Measurements from ENCODE around the gene PRKCH.
"Not testable (repeated sequence)": the region's sequence is repeated elsewhere in the genome, so short reads cannot be mapped to it uniquely, and the experiment has no call there.

PRKCH gene

DNA sequence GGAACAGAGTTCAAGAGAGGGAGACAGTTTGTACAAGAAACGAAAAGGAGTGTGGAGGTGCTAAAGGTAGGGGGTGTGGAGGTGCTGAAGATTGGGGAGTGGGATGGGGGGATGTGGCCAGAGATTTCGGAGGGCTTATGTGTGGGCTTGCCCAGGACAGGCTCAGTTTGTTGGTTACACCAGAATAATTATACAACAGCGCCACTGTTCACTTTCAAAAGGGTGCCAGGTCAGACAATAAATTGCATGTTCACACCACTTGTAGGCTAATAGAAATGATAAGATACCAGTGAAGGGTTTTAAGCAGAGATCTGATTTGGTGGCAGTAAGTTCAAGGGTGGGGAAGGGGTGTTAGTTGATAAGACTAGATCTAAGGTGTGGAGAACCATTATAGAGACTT lies 75.3 kb downstream of the PRKCH start:
- DNase-seq = no peak

DNA sequence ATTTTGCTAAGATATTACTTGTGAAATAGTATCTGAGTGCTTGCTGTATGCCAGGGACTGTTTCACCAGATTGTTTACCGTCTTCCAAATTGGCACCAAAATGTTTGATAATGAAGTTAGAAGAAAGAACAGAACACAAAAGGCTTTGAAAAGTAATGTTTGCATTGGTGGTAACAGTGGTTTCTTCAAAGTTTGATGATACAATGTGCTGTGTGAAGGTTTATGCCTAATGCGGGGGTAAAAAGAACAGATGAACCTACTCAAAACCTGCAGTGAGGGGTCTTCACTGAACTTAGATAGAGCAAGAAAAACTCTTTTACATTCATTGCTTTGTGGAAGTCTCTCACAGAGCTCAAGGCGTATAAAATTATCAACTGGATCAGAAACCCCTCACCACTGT lies 76.2 kb downstream of the PRKCH start:
- DNase-seq = no peak

DNA sequence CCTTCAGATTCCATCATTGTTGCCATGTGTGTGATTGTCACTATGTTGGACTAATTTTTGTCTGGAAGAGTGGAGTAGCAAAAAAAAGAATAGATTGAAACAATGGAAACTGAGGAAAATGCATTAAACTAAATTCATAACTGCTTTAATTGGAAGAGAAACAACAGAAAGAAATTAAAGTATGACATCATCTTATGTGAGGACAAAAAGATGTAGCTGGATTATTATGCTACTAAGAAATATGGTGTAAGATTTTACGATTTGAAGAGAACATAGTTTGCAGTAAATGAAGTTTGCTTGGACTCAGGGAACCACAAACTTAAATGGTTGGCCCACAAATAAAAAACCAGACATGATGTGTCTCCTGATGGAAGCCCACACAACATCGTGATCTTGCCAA lies 76.8 kb downstream of the PRKCH start:
- no peak for DNase-seq

DNA sequence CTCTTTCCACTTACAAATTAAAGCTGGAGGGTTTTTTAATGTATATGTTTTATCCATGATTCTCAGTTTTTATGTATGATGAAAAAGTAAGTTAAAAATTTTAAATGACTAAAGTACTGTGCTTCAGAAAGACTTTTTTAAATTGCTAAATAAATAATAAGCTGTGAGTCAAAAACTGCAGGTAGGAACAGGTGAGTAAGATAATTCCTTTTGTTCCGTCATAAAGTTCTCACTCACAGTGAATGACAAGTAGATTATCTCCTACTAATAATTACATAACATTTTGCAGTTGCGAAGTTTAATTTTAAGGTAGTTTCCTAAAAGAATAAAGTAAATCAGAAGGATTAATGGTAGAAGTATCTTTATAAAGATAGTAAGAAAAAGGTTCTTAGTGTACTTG lies 78.0 kb downstream of the PRKCH start:
- DNase-seq = no peak

DNA sequence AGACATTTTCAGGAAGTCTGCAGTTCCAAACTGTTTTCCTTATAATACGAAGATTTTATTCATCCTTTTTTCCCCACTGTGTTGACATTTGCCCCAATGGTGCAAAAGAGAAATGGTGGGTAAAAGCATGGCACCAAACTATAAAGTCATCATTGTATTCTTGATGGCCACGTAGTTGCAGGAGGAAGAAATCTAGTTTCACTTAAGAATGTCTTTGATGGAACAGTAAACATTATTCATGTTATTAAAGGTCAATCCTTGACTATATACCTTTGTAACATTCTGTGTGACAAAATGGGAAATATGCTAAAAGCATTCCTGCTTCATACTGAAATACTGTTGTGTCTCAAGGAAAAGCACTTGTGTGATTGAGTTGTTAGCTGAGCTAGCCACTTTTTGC lies 80.1 kb downstream of the PRKCH start:
- DNase-seq = no peak

DNA sequence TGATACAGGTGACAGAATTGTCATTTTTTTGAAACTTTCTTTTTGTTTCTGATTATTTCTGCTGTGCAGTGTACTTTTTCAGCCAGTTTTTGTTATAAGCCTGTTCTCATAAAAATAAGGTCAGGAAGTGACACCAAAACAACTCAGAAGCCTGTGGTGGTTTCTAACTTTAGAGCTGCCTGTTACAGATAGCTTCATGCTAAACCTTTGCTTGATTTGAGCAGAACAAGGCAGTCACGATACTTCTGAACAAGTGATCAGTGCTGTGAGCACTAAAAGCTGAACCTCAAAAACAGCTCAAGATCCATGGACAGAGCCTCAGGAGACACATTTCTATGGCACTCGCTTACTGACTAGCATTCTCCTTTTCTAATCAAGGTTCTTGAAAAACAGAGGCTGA lies 82.0 kb downstream of the PRKCH start:
- no peak for DNase-seq

DNA sequence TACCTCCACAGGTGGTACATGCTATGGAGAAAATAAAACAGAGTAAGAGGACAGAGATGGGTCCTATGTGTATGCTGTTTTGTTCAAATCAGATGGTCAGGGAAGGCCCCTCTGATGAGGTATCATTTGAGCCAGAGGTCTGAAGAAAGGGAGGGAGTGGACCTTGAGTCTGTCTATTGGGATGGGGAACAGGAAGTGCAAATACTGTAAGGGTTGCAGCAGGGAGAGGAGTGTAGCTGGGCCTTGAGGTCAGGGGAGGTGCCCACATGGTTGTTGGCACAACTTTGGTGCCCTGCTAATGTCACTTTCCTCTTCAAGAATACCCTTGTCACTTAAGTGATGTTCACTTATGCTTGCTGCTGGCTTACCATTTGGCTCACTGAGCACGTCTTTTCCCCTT lies 83.3 kb downstream of the PRKCH start:
- DNase-seq = no peak

DNA sequence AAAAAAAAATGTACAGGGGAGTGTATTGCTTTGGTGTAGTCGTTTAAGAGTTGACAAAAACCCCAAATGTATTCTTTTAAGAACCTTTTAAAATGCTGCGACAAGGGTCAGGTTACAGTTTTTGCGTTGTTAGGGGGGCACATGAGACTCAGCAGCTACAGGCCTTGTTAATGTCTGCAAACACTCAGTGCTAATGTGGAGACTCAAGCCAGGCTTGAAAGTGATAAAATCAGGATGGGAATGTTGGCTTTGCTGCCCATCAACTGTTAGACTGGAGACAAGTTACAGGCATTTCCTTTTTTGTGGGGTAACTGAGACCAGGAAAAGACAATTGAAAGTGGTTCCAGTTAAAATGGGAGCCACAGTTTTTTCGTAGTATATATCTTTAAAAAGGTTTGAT lies 84.8 kb downstream of the PRKCH start:
- no peak for DNase-seq

DNA sequence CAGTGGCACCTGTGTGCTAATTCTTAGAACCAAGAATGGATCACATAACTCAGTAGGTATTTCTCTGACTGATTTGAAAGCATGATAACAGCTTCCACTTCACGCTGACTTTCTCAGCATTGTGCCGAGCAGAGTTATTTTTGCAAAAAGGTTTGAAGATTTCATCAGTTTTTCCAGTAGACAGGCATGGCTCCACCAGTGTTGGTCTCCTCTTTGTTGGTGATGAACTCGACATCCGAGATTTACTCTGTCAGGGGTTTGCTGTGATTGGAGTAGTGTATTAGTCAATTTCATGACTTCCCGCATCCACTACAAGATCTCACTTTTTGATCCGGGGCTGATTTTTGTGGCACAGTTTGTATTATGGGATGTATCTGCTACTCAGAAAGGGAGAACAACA lies 85.3 kb downstream of the PRKCH start:
- no peak for DNase-seq

DNA sequence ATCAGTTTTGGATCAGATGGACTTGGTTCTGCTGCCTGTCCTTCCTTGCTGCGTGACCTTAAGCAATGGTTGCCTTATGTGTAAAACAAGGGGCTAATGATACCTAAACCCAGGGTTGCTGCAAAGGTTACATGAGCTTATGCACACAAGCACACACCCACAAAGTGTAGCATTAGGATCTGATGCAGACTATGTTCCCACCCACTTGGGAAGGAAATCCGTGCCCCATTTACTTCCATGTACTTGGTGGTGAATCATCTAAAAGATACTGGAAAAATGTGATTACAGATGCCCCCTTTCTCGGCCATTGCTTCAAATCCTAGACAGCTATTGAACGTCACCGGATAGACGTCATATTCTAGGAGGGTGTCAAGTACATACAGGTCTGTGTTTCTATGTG lies 87.1 kb downstream of the PRKCH start:
- DNase-seq = no peak

DNA sequence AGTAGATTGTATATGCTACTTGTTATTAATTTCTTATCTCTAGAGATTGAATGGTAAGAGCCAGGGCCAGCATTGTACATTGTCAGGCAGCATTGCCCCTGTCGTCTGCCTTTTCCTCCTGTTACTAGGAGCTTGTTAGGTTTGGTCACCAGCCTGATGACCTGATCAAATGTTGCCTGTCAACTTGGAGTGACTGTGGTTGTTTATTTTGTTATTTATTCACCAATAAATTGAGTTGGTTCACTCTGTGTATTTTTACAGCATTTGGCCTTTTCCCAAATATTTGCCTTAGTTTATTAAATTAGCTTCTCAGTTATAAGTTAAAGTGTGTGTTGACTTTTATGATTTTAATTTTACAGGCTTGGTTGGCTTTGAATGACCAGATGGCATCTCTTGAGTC lies 88.4 kb downstream of the PRKCH start:
- no peak for DNase-seq

DNA sequence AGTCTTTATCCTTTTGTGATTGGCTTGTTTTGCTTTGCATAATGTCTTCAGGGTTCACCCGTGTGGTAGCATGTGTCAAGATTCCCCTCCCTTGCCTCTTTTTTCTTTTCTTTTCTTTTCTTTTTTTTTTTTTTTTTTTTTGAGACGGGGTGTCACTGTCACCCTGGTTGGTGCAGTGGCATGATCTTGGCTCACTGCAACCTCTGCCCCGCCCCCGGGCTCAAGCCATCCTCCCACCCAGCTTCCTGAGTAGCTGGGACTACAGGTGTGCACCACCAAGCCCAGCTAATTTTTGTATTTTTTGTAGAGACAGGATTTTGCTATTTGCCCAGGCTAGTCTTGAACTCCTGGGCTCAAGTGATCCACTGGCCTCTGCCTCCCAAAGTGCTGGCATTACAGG lies 94.6 kb downstream of the PRKCH start:
- DNase-seq = not testable (repeated sequence)

DNA sequence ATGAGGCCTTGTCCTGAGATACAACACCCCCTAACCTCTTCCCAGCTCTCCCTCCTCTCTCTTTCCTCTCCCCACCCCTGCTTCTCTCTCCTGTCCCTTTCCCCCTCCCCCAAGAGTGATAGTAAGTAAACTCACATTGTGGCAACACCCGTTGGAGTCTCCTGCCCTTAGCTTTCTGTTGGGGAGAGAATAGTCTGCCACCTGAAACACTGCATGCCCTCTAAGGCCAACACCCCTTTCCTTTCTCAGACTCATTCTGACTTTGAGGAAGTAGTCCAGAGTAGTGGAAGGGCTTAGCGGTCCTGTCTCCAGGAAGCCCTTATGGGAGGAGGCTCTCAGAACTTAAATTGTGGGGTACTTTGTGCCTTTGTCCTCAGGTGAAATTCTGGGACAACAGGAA lies 95.2 kb downstream of the PRKCH start:
- DNase-seq = no peak

DNA sequence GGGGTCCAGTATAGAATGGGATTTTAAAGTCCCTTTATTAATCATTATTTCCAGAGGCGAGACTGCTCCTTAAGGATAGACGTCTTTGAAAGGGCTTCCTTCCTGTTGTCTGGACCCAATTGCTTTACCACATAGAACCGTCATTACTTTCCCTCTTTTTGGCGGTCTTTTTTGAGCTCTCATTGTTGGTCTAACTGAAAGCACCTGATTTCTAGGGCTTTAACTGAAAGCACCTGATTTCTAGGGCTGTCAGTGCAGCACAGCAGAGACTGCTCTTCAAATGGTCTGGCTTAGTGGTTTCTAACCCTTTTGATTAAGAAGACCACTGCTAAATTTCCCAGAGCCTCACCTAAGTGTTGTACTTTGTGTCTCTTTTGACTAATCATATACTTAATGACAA lies 95.8 kb downstream of the PRKCH start:
- DNase-seq = no peak

DNA sequence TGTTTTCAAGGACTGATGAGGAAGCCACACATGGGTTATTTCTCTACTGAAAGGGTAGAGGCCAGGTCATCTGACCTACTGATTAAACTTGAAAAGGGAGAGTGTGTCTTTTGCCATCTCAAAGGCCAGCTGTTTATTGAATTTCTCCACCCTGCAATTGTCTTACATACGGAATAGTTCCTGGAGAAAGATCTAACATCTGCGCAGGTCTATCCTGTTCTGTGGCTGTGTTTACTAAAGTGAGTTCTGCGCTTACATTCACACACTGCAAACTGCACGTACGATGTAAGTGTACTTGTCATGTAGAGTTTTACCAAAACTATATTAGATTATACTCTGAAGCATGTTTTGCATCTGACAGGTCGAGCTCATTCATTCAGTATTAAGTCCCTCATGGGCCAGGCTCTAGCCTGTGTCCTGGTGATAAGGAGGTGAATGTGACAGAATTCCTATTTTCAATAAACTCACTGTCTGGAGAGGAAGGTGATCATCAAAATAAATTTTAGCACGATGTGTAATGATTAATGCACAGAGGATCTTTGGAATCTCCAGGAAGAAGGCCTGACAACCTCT lies 96.6 kb downstream of the PRKCH start:
- no peak for DNase-seq

DNA sequence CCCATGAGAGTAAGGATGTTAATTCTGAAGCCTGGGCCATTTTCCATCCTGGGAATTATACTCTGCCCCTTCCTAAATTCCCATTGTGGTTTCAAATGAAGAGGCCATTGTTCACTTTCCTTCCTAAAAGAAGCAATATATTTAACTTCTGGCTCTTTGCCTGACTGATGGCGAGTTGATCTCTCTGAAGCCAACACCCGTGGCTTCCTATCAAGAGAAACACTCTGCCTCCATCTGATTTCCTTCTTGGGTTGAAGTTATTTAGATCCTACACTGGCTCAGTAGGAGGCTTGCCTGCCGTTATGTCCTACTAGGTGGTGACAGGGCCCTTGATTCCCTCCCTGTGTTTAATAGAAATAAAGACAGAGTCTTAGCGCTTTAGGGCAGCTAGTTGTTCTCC lies 97.4 kb downstream of the PRKCH start:
- DNase-seq = no peak

DNA sequence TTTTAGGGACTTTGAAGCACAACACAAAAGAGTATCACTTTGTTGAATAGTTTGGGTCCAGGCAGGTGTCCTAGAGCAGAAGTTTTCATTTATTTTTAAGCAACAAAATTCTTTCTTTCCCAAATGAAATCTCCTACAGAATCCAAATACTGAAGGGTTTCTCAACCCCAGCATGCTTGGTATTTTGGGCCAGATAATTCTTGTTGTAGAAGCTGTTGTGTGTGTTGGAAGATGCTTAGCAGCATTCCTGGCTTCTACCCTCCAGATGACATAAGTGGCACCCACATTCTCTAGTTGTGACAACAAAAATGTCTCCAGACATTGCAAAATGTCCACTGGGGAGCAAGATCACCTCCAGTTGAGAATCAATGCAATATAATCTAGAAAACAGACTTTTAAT lies 97.8 kb downstream of the PRKCH start:
- DNase-seq = no peak

DNA sequence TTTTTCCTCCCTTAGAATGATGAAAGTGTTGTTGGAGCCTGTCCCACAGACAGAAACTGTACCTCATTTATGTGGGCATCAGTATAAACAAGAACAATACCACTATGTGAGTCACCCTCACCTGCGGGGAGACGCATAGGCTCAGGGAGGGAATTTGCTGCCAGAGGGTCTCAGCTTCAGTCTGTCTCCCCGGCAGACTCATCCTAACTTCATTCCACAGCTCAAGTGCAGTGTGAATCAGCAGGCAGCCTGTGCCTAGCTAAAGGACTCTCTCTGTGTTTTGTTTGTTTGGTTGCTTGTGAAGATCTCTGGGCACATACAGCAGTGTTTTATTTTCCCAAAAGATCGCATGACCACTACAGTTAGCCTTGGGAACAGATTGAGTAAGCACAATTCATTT lies 98.9 kb downstream of the PRKCH start:
- DNase-seq = no peak

DNA sequence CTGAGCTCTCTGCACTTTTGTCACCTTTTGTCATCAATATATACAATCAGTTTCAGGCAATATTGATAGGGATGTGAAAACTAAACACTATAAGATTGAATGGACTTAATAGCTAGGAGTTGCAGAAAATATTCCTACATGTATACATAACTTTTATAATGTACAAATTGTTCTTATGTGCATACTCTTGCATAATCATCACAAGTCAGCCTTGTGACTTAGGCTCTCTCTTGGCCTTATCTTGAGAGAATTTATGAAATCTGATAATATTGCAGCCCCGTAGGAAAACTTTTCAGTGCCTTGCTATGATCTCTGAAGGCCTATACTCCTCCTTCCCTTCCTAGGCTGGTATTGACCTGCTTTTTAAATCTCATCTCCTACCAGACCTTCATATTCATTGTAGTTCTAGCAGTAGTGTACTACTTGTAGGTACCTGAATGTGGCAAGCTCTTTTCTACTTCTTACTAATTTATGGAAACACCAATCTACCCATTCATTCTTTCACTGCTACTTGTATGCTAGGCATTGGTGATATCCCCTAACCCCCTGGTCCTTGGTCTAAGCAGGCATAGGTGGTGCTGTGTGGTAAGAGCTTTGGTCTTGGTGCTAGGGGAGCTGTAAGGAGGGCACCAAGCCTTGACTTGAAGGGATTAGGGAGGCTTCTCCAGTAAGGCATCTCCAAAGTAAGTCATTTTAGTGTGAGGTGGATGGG lies 100.0 kb downstream of the PRKCH start:
- no peak for DNase-seq

DNA sequence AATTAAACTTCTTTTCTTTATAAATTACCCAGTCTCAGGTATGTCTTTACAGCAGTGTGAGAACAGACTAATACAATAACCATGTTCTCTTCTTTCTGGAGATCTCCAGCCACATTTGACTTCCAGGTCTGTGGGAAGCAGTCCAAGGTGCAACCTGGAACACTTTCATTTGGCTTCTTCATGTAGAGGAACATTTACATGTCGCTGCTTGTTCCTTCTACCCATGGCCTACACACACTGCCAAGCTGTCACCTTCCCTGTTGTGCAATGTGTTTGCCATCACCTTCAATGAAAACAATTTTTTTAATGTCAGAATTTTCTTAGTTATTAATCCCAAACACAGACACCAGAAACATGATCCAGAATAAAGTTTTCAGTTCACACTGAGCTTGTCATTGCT lies 104.7 kb downstream of the PRKCH start:
- DNase-seq = no peak

DNA sequence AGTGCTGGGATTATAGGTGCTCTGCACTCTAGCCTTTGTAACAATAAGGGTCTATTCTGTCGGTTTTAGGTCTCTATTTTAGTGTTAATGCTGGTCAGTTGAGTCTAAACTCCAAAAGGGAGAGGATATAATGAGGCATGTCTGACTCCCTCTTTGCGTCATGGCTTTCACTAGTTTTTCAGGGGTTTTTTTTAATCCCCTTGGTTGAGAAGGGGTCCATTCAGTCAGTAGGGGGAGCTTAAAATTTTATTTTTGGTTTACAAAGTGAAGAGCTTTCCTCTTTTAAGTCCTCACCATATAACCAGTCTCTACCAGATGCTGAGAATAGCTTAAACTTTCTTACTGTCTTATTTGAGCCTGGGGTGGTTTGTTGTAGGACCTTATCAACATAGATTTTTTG lies 106.9 kb downstream of the PRKCH start:
- no peak for DNase-seq

DNA sequence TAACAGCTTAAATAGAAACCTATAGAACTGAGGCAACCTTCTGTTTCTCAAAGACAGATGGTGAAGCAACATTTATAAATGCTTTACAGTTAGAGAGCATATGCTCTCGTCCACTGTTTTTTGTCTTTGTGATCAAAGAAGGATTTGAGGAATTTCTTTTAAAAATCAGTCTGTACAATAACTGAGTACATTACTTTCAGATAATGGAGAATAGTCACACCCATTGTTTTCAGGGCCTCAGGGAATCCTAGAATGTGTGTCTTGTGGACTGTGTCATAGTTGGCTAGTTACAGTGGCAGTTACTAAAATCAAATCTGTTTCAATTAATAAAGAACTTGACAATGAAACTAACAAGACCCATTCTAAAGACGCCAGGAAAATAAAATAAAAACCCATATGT lies 107.9 kb downstream of the PRKCH start:
- no peak for DNase-seq

DNA sequence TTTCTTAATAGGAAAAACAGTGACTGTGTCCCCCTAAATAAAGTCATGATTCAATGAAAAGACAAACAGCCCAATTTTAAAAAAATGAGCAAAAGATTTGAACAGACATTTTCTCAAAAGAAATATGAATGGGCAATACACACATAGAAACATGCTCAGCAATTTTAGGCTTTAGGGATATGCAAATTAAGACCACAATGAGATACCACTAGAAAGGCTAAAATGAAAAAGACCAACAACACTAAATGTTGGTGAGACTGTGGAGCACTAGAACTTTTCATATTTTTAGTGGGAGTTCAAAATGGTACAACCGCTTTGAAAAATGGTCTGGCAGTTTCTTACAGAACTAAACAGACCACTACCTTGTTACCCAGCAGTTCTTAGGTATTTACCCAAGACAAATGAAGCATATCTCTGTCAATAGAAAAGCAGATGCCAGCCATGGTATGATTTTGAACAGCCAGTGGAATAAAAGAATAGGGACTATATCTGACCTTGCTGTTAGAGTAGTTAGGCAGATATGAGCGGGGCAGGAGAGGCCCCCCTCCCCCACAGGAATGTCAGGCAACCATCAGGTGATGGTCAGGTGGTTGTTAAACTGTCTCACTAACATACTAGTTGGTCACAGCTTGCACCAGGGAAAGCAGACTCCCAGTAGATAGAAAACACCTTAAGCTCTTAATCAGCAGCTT lies 108.8 kb downstream of the PRKCH start:
- no peak for DNase-seq

DNA sequence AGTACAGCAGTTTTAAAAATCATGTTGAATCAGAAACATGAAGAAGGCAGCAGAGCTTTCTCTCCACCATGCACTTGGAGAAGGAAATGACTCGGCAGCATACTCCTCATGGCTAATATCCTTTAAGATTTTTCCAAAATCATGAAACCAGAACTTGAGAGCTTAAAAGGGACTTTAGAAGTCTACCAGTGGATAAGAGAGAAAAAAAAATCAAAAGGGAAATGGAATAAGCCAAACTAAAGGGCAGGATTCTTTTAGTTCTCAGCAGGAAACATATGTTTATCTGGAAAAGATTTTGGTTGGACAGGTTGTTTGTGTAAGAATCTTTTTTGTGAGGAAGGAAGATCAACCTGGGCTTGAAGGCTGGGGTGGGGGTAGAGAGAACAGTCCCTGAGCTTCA lies 111.8 kb downstream of the PRKCH start:
- DNase-seq = no peak

DNA sequence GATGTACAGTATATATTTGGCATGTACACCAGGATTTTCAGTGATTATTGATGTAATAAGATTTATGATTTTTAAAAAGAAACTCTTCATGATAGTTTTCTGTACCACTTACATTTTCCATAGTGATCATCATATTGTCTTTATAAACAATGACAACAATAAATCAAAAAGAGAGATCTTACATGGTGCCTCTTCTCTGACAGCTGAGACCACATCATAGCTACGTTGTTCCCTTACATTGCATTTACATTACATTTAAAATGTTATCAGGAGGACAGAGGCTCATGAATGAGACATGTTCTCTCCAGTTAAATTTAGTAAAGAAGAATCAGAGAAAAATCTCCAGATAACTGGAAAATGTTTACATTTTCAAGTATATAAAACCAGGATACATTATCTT lies 112.4 kb downstream of the PRKCH start:
- no peak for DNase-seq

All from OCI-M1 (cell line).